ENCODE results near the gene CASTOR1. TPM values are rescaled to one million over a fixed set of nuclear protein-coding genes. Genes with fewer than 3 reads are reported as not detected.
A peak's percentile ranks its signal among the peaks of the same experiment; 100 is the strongest.

Gene CASTOR1
- total and polyA plus RNA-seq, 2 donors = 7.5 to 21.7 TPM

- Histone ChIP-seq H3K36me3 (ENCODE audit: insufficient read depth) (no peaks in the 10 kb centered on the region), H3K4me1 (ENCODE audit: insufficient read depth) (no peaks in the 10 kb centered on the region), H3K27ac (ENCODE audit: low read depth) (peak overlapping the region; percentile 14), H3K4me3 (ENCODE audit: low read depth, low read length) (no peak overlapping the region)
- 70% methylated on average over 6 of the region's 6 CpGs for WGBS
- no peak for DNase-seq (ENCODE audit: extremely low spot score)
These were observed 22.7 kb upstream of the CASTOR1 start for GRCh38 chr22:30312053-30312452.

GRCh38 chr22:30310881-30311771, 21.8 kb upstream of the CASTOR1 start:
- Histone ChIP-seq H3K27ac (ENCODE audit: low read depth) (peak overlapping the region; percentile 68), H3K4me3 (ENCODE audit: low read depth, low read length) (no peak overlapping the region), H3K4me1 (ENCODE audit: insufficient read depth) (no peaks in the 10 kb centered on the region), H3K36me3 (ENCODE audit: insufficient read depth) (no peaks in the 10 kb centered on the region)
- WGBS = 43% methylated on average over 8 of the region's 8 CpGs
- DNase-seq (ENCODE audit: extremely low spot score) = no peak

GRCh38 chr22:30309951-30310741, 20.8 kb upstream of the CASTOR1 start:
- no peaks in the 10 kb centered on the region for H3K36me3 ChIP-seq (ENCODE audit: insufficient read depth)
- DNase-seq (ENCODE audit: extremely low spot score) = no peak
- 46% methylated on average over 7 of the region's 7 CpGs for WGBS
- no peaks in the 10 kb centered on the region for H3K4me1 ChIP-seq (ENCODE audit: insufficient read depth)
- H3K4me3 ChIP-seq (ENCODE audit: low read depth, low read length) = no peak overlapping the region
- H3K27ac ChIP-seq (ENCODE audit: low read depth) = peak overlapping the region; percentile 68

GRCh38 chr22:30308518-30309230, 19.4 kb upstream of the CASTOR1 start:
- Histone ChIP-seq H3K36me3 (ENCODE audit: insufficient read depth) (no peaks in the 10 kb centered on the region), H3K27ac (ENCODE audit: low read depth) (no peak overlapping the region), H3K4me1 (ENCODE audit: insufficient read depth) (no peaks in the 10 kb centered on the region), H3K4me3 (ENCODE audit: low read depth, low read length) (no peak overlapping the region)
- WGBS = 72% methylated on average over 5 of the region's 5 CpGs
- no peak for DNase-seq (ENCODE audit: extremely low spot score)

GRCh38 chr22:30308093-30308492, 18.8 kb upstream of the CASTOR1 start:
- no peaks in the 10 kb centered on the region for H3K4me1 ChIP-seq (ENCODE audit: insufficient read depth)
- DNase-seq (ENCODE audit: extremely low spot score) = no peak
- no peak overlapping the region for H3K4me3 ChIP-seq (ENCODE audit: low read depth, low read length)
- WGBS = 58% methylated on average over 2 of the region's 2 CpGs
- no peak overlapping the region for H3K27ac ChIP-seq (ENCODE audit: low read depth)
- H3K36me3 ChIP-seq (ENCODE audit: insufficient read depth) = no peaks in the 10 kb centered on the region

GRCh38 chr22:30307041-30307574, 17.8 kb upstream of the CASTOR1 start:
- 83% methylated on average over 4 of the region's 4 CpGs for WGBS
- no peak for DNase-seq (ENCODE audit: extremely low spot score)
- no peaks in the 10 kb centered on the region for H3K4me1 ChIP-seq (ENCODE audit: insufficient read depth)
- no peak overlapping the region for H3K27ac ChIP-seq (ENCODE audit: low read depth)
- no peak overlapping the region for H3K4me3 ChIP-seq (ENCODE audit: low read depth, low read length)
- no peaks in the 10 kb centered on the region for H3K36me3 ChIP-seq (ENCODE audit: insufficient read depth)

- 90% methylated on average over 1 of the region's 1 CpG for WGBS
- DNase-seq (ENCODE audit: extremely low spot score) = no peak
- H3K4me1 ChIP-seq (ENCODE audit: insufficient read depth) = no peaks in the 10 kb centered on the region
These were observed 17.3 kb upstream of the CASTOR1 start for GRCh38 chr22:30306627-30307011.

GRCh38 chr22:30305906-30306626, 16.8 kb upstream of the CASTOR1 start:
- Histone ChIP-seq H3K4me3 (ENCODE audit: low read depth, low read length) (no peak overlapping the region), H3K27ac (ENCODE audit: low read depth) (peak overlapping the region; percentile 78), H3K36me3 (ENCODE audit: insufficient read depth) (no peaks in the 10 kb centered on the region), H3K4me1 (ENCODE audit: insufficient read depth) (no peaks in the 10 kb centered on the region)
- no peak for DNase-seq (ENCODE audit: extremely low spot score)
- 54% methylated on average over 3 of the region's 3 CpGs for WGBS

More at GRCh38 chr22:30306627-30307011, 17.3 kb upstream of the CASTOR1 start:
- Histone ChIP-seq H3K4me3 (ENCODE audit: low read depth, low read length) (no peak overlapping the region), H3K27ac (ENCODE audit: low read depth) (no peak overlapping the region), H3K36me3 (ENCODE audit: insufficient read depth) (no peaks in the 10 kb centered on the region)

- H3K36me3 ChIP-seq (ENCODE audit: insufficient read depth) = no peaks in the 10 kb centered on the region
- 10% methylated on average over 4 of the region's 4 CpGs for WGBS
- no peaks in the 10 kb centered on the region for H3K4me1 ChIP-seq (ENCODE audit: insufficient read depth)
- H3K27ac ChIP-seq (ENCODE audit: low read depth) = peak overlapping the region; percentile 78
- no peak overlapping the region for H3K4me3 ChIP-seq (ENCODE audit: low read depth, low read length)
- DNase-seq (ENCODE audit: extremely low spot score) = no peak
These were observed 16.2 kb upstream of the CASTOR1 start for GRCh38 chr22:30305519-30305905.

GRCh38 chr22:30304495-30305244, 15.4 kb upstream of the CASTOR1 start:
- H3K4me1 ChIP-seq (ENCODE audit: insufficient read depth) = no peaks in the 10 kb centered on the region
- 61% methylated on average over 7 of the region's 7 CpGs for WGBS
- no peaks in the 10 kb centered on the region for H3K36me3 ChIP-seq (ENCODE audit: insufficient read depth)
- peak overlapping the region; percentile 78 for H3K27ac ChIP-seq (ENCODE audit: low read depth)
- no peak overlapping the region for H3K4me3 ChIP-seq (ENCODE audit: low read depth, low read length)
- no peak for DNase-seq (ENCODE audit: extremely low spot score)

GRCh38 chr22:30302810-30303138, 13.5 kb upstream of the CASTOR1 start:
- Histone ChIP-seq H3K4me3 (ENCODE audit: low read depth, low read length) (no peak overlapping the region), H3K27ac (ENCODE audit: low read depth) (no peak overlapping the region), H3K36me3 (ENCODE audit: insufficient read depth) (no peaks in the 10 kb centered on the region), H3K4me1 (ENCODE audit: insufficient read depth) (no peaks in the 10 kb centered on the region)
- DNase-seq (ENCODE audit: extremely low spot score) = no peak
- WGBS = 74% methylated on average over 5 of the region's 5 CpGs

- H3K36me3 ChIP-seq (ENCODE audit: insufficient read depth) = no peaks in the 10 kb centered on the region
- no peak for DNase-seq (ENCODE audit: extremely low spot score)
- no peak overlapping the region for H3K4me3 ChIP-seq (ENCODE audit: low read depth, low read length)
- peak overlapping the region; percentile 48 for H3K27ac ChIP-seq (ENCODE audit: low read depth)
- WGBS = 51% methylated on average over 9 of the region's 9 CpGs
- H3K4me1 ChIP-seq (ENCODE audit: insufficient read depth) = no peaks in the 10 kb centered on the region
These were observed 12.9 kb upstream of the CASTOR1 start for GRCh38 chr22:30301995-30302809.
